Effector memory CD4-positive, alpha-beta T cell (primary cell): Measurements from ENCODE around the gene DNAI1.

ENCODE experiments used
- DNase-seq, 3 donors: peaks; one replicate each; pipeline ENCODE4 v3.0.0-alpha.2; 2020
- H3K27ac ChIP-seq: 2 replicates; pipeline ENCODE4 v1.7.0; 2013; ENCODE audit warnings: mild to moderate bottlenecking, low read length, moderate library complexity; ENCODE audit not compliant: insufficient read depth, poor library complexity, severe bottlenecking
- H3K27me3 ChIP-seq: replicated peaks from 2 replicates; pipeline ENCODE4 v1.7.0; 2013; ENCODE audit warnings: mild to moderate bottlenecking, low read length; ENCODE audit not compliant: insufficient read depth, control insufficient read depth, poor library complexity, severe bottlenecking
- H3K36me3 ChIP-seq: 2 replicates; pipeline ENCODE4 v1.7.0; 2013; ENCODE audit warnings: mild to moderate bottlenecking, low read length, moderate library complexity; ENCODE audit not compliant: control insufficient read depth, insufficient read depth
- H3K4me1 ChIP-seq: 2 replicates; pipeline ENCODE4 v1.7.0; 2013; ENCODE audit warnings: low read length, mild to moderate bottlenecking; ENCODE audit not compliant: control insufficient read depth, insufficient read depth, poor library complexity, severe bottlenecking
- H3K4me3 ChIP-seq: 2 replicates; pipeline ENCODE4 v1.7.0; 2013; ENCODE audit warnings: low read length, low read depth, mild to moderate bottlenecking; ENCODE audit not compliant: insufficient read depth, poor library complexity, severe bottlenecking
- H3K9me3 ChIP-seq: 2 replicates; pipeline ENCODE4 v1.7.0; 2013; ENCODE audit warnings: mild to moderate bottlenecking, low read length, moderate library complexity; ENCODE audit not compliant: control insufficient read depth

The DNAI1 gene

GRCh38 chr9:34507556-34507955 is 49.0 kb downstream of the DNAI1 start:
- no peak for DNase-seq
- Histone ChIP-seq H3K9me3 (no peaks in the 10 kb centered on the region), H3K27me3 (no peaks in the 10 kb centered on the region), H3K4me1 (no peaks in the 10 kb centered on the region), H3K4me3 (no peak overlapping the region), H3K27ac (no peak overlapping the region), H3K36me3 (no peaks in the 10 kb centered on the region)

GRCh38 chr9:34507966-34508365 is 49.4 kb downstream of the DNAI1 start:
- H3K36me3 ChIP-seq, result no peaks in the 10 kb centered on the region
- no peaks in the 10 kb centered on the region for H3K27me3 ChIP-seq
- no peaks in the 10 kb centered on the region for H3K9me3 ChIP-seq
- H3K4me1 ChIP-seq, result no peaks in the 10 kb centered on the region
- H3K4me3 ChIP-seq, result no peak overlapping the region
- no peak overlapping the region for H3K27ac ChIP-seq
- DNase-seq, result no peak

DNA sequence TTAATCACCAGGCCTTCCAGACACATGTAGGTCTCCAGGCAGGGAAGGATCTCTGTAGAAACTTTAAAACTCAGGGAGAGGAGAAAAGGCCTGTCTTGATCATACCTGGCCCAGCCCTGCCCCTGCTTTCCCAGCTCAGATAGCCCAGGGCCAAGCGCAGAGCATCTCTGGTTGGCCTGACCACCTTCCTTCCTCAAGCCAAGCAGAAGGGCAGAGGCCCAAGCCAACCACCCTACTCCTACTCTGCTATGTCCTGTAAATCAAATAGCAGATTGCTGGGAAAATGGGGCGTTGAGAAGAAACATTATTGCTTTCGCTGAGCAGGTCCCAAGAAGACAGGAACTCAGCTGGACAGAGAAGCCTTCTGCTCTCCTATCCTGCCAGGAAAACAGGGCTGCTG is 49.9 kb downstream of the DNAI1 start:
- Histone ChIP-seq H3K4me1 (no peaks in the 10 kb centered on the region), H3K27me3 (no peaks in the 10 kb centered on the region)
- DNase-seq, result no peak

DNA sequence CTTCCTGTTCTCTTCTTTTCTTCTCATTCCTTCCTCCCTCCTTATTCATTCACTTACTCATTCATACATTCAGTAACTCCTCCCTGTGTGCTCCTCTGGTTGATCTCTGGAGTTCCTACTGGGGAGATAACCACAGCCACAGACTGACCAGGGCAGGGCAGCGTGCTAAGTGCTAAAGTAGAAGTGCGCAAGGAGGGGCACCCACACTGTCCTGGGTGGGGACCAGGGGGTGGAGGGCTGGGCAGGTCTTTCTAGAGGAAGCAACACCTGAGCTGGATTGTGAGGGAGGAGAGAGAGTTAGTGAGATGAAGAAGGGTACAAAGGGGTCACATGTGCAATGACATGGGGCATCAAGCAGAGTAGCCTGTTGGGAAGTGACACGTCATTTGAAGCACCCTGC is 50.3 kb downstream of the DNAI1 start:
- H3K27ac ChIP-seq, result no peak overlapping the region
- H3K9me3 ChIP-seq, result no peaks in the 10 kb centered on the region
- H3K4me1 ChIP-seq, result no peaks in the 10 kb centered on the region
- no peak for DNase-seq
- H3K36me3 ChIP-seq, result no peaks in the 10 kb centered on the region
- no peaks in the 10 kb centered on the region for H3K27me3 ChIP-seq
- H3K4me3 ChIP-seq, result no peak overlapping the region

More for the DNA sequence above, 49.9 kb downstream of the DNAI1 start:
- Histone ChIP-seq H3K36me3 (no peaks in the 10 kb centered on the region), H3K27ac (no peak overlapping the region), H3K4me3 (no peak overlapping the region), H3K9me3 (no peaks in the 10 kb centered on the region)

GRCh38 chr9:34510497-34511468 is 52.2 kb downstream of the DNAI1 start:
- H3K36me3 ChIP-seq, result no peaks in the 10 kb centered on the region
- H3K9me3 ChIP-seq, result no peaks in the 10 kb centered on the region
- H3K27ac ChIP-seq, result no peak overlapping the region
- H3K4me1 ChIP-seq, result no peaks in the 10 kb centered on the region
- no peaks in the 10 kb centered on the region for H3K27me3 ChIP-seq
- no peak overlapping the region for H3K4me3 ChIP-seq
- no peak for DNase-seq

DNA sequence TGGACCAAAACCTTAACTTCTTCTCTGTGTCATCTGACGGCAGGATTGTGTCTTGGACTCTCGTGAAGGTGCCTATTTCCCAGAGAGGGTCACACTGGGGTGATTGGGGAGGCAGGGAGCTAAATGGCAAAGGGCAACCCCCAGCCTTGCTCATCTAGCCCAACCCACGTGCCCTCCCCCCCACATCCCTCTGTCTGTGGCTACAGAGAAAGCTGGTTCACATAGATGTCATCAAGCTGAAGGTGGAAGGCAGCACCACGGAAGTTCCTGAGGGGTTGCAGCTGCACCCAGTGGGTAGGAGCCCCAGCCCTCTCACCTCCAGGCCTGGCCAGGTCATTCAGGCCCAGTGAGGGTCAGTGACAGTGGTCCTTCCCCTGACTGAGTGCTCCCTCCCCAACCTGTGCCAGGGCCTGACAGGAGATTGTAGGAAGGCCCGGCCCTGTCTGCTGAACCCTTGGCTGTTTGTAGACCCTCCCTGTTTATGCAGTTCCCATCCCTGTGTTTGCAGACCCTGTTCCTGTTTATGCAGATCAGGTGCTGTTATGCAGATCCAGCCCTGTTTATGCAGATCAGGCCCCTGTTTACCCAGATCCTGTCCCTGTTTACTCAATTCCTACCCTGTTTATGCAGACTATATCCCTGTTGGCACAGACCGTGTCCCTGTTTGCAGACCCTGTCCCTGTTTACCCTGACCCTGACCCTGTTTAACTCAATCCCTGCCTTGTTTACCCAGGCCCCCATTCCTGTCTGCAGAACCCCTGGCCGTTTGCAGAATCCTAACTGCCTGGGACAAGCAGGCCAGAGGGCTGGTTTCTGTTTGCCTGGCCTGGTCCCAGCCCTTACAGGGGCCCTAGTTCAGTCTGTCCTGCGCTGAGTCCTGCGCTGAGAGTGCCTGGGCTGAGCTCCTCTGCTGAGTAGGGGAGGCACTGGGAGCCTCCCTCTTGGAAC is 53.8 kb downstream of the DNAI1 start:
- no peak overlapping the region for H3K27ac ChIP-seq
- DNase-seq, result no peak
- no peaks in the 10 kb centered on the region for H3K9me3 ChIP-seq
- H3K27me3 ChIP-seq, result no peaks in the 10 kb centered on the region
- no peaks in the 10 kb centered on the region for H3K4me1 ChIP-seq
- no peak overlapping the region for H3K4me3 ChIP-seq
- no peaks in the 10 kb centered on the region for H3K36me3 ChIP-seq

DNA sequence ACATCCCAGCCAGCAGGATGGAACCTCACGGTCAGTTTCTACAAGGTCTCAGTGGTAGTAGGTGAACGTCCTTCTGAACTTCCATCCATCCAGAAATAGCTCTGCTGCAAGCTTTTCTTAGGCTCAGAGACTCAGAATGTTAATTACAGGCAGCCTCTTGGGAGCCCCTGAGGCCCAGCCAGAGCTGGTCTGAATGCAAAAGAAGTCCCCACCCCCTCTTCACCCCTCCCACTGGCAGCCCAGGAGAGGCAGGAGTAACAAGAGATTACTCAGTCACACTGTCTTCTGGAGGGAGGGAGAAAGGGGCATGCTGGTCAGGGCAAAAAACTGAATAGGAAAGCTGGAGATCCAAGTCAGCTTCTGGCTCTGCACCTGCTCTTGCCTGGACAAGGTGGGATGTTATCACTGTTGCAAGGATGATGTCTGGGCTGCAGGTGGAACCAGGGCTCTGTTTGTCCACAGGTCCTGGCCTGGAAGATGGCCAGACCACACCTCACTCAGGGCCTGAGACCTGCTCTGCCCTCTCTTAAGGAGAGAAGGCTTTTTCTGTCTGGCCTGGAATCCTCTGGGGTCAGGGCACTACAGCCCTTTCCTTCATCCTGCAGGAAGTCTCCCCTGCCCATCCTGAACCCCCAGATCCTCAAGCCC is 55.1 kb downstream of the DNAI1 start:
- Histone ChIP-seq H3K27ac (no peak overlapping the region), H3K4me1 (no peaks in the 10 kb centered on the region), H3K27me3 (no peaks in the 10 kb centered on the region), H3K9me3 (no peaks in the 10 kb centered on the region), H3K36me3 (no peaks in the 10 kb centered on the region), H3K4me3 (no peak overlapping the region)
- DNase-seq, result no peak

DNA sequence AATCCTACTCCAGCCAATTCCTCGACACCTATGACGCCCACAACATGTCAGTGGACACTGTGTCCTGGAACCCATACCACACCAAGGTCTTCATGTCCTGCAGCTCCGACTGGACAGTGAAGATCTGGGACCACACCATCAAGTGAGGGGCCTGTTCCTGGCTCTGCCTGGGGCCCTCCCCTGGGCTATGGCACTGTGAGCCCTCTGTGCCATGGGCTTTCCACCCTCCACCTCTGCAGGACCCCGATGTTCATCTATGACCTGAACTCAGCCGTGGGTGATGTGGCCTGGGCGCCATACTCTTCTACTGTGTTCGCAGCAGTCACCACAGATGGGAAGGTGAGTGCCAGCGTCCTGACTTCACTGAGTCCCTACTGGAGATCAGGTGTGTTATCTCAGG is 55.8 kb downstream of the DNAI1 start:
- Histone ChIP-seq H3K27ac (no peak overlapping the region), H3K27me3 (no peaks in the 10 kb centered on the region), H3K4me3 (no peak overlapping the region), H3K36me3 (no peaks in the 10 kb centered on the region), H3K4me1 (no peaks in the 10 kb centered on the region), H3K9me3 (no peaks in the 10 kb centered on the region)
- no peak for DNase-seq

GRCh38 chr9:34514816-34515215 is 56.2 kb downstream of the DNAI1 start:
- Histone ChIP-seq H3K4me1 (no peaks in the 10 kb centered on the region), H3K9me3 (no peaks in the 10 kb centered on the region), H3K27ac (no peak overlapping the region), H3K27me3 (no peaks in the 10 kb centered on the region), H3K36me3 (no peaks in the 10 kb centered on the region), H3K4me3 (no peak overlapping the region)
- DNase-seq, result no peak
